KMS-11 (cell line): ENCODE results near the gene CDRT4.

Experiments
- H2AFZ ChIP-seq: fragments of 200-600 bp; sonication (generic); 2 replicates; pipeline ENCODE4 v1.6.1; 2016; ENCODE audit warnings: antibody characterized with exemption, mixed run types, low read depth
- H3K27ac ChIP-seq: fragments of 200-600 bp; sonication (generic); 2 replicates; pipeline ENCODE4 v1.6.1; 2016; ENCODE audit warnings: mild to moderate bottlenecking, mixed run types
- H3K27me3 ChIP-seq: fragments of 200-600 bp; sonication (generic); 2 replicates; pipeline ENCODE4 v1.6.1; 2017; ENCODE audit warnings: mild to moderate bottlenecking, low read depth, mixed run types, moderate library complexity; ENCODE audit not compliant: insufficient read depth
- H3K36me3 ChIP-seq: fragments of 200-600 bp; sonication (generic); 2 replicates; pipeline ENCODE4 v1.6.1; 2017; ENCODE audit warnings: mild to moderate bottlenecking, mixed run types; ENCODE audit not compliant: insufficient read depth
- H3K4me1 ChIP-seq: fragments of 200-600 bp; sonication (generic); 2 replicates; pipeline ENCODE4 v1.6.1; 2016; ENCODE audit warnings: mild to moderate bottlenecking, low read depth, mixed run types; ENCODE audit not compliant: poor library complexity, severe bottlenecking
- H3K4me2 ChIP-seq: fragments of 200-600 bp; sonication (generic); 2 replicates; pipeline ENCODE4 v1.7.0; 2016; ENCODE audit warnings: mild to moderate bottlenecking, mixed run types
- H3K4me3 ChIP-seq: fragments of 200-600 bp; sonication (generic); IDR thresholded peaks from 2 replicates; pipeline ENCODE4 v1.6.1; 2017; ENCODE audit warnings: low read depth, low read length, mixed read lengths; ENCODE audit not compliant: insufficient read depth
- H3K79me2 ChIP-seq: fragments of 200-600 bp; sonication (generic); 2 replicates; pipeline ENCODE4 v1.6.1; 2016; ENCODE audit warnings: low read depth, mixed run types; ENCODE audit not compliant: insufficient read depth
- H3K9ac ChIP-seq: fragments of 200-600 bp; sonication (generic); 2 replicates; pipeline ENCODE4 v1.6.1; 2016; ENCODE audit warnings: mild to moderate bottlenecking, mixed run types
- H4K20me1 ChIP-seq: fragments of 200-600 bp; sonication (generic); 2 replicates; pipeline ENCODE4 v1.6.1; 2016; ENCODE audit warnings: mild to moderate bottlenecking, mixed run types; ENCODE audit not compliant: insufficient read depth
- CTCF ChIP-seq: fragments of 200-600 bp; sonication (generic); conservative IDR thresholded peaks from 2 replicates; pipeline ENCODE4 v1.6.1; 2017; ENCODE audit warnings: low read depth, mild to moderate bottlenecking, antibody characterized with exemption, low read length, moderate library complexity, mixed read lengths

CDRT4 gene

DNA sequence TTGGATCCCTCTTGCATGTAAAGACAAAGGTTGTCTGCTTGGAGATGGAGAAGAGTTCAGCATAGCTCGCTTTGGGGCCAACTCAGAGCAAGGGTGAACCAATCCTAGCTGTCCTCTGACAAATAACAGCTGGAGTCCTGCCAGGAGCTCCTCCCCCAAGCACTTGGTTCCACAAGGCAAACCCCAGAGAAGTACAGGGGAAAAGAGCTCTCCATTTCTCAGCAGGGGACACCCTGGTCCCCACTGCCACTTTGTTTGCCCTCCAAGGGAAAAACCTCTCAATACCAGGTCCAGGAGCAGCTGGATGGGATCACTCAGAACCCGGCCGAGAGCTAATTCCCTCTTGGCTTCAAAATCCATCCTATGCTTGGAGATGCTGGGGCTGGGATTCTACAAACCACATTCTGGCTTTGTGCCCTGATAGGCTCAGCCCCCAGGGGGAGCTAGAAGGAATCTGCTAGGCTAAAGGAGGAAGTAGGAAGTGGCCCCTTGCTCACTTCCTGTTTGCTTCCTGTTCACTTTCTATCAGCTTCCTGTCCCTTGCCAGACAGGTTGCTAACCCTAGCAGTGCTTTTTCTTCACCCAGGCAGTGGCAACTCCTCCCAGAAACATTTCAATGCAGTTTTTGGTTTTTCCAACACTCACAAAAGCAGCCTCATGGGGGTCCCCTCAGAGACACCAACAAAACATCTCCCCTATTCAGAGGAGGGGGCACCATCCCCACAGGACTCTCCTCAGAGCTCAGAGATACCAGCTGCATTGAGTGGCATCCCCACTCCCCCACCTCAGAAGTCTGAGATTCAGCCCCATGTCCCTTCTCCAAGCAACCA lies 30.7 kb downstream of the CDRT4 start:
- Histone ChIP-seq H3K4me3 (no peak overlapping the region), H3K4me2 (no peak overlapping the region), H3K27ac (no peak overlapping the region), H3K36me3 (no peaks in the 10 kb centered on the region), H2AFZ (no peak overlapping the region), H3K4me1 (no peaks in the 10 kb centered on the region), H4K20me1 (no peaks in the 10 kb centered on the region), H3K9ac (no peak overlapping the region), H3K79me2 (no peaks in the 10 kb centered on the region), H3K27me3 (no peaks in the 10 kb centered on the region)
- no peak for TF ChIP-seq CTCF

DNA sequence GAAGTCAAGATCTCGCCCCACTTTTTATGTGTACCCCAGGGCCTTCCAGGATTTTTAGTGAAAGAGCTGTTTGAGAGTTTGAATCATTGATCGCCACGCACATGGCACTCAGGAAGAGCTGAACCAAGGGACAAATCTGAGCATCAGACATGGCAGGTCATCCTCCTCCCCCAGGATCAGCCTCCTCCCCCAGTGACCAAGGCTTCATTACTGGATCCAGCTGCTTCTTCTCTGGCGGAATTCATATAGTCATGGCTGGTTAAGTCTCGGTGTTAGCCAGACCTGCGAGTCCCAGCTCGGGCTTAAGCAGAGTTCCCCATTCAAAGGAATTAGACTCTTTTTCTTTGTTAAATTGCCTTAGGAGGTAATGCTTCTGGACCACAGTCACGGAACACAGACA lies 32.5 kb downstream of the CDRT4 start:
- H3K27me3 ChIP-seq = no peaks in the 10 kb centered on the region
- no peaks in the 10 kb centered on the region for H3K4me1 ChIP-seq
- no peak overlapping the region for H3K4me3 ChIP-seq
- no peaks in the 10 kb centered on the region for H3K79me2 ChIP-seq
- no peaks in the 10 kb centered on the region for H4K20me1 ChIP-seq
- TF ChIP-seq CTCF = no peak
- no peaks in the 10 kb centered on the region for H3K36me3 ChIP-seq
- no peak overlapping the region for H3K9ac ChIP-seq
- H2AFZ ChIP-seq = no peak overlapping the region
- H3K27ac ChIP-seq = no peak overlapping the region
- no peak overlapping the region for H3K4me2 ChIP-seq

GRCh38 chr17:15432807-15433611 lies 34.4 kb downstream of the CDRT4 start:
- Histone ChIP-seq H3K27me3 (no peaks in the 10 kb centered on the region), H3K27ac (no peak overlapping the region), H2AFZ (no peak overlapping the region), H4K20me1 (no peaks in the 10 kb centered on the region), H3K9ac (no peak overlapping the region), H3K36me3 (no peaks in the 10 kb centered on the region), H3K79me2 (no peaks in the 10 kb centered on the region), H3K4me1 (no peaks in the 10 kb centered on the region), H3K4me2 (no peak overlapping the region), H3K4me3 (no peak overlapping the region)
- no peak for TF ChIP-seq CTCF

DNA sequence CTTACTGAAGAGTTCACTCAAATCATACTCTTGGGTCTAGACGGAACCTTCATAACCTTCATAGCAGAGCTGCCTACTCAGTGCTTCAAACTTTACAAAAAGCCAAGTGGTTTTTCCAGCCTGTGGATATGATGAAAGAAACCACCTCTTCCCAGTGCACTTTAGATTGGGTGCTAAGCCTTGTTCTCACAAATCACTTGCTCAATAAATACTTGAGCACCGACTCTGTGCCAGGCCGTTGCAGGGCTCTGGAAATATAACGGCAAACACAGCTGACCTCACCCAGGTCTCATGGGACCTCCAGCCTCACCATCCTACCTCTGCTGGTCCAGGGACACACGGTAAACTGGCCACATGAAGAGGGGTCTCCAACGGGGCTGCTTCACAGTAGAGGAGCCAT lies 35.7 kb downstream of the CDRT4 start:
- Histone ChIP-seq H3K4me3 (no peak overlapping the region), H3K79me2 (no peaks in the 10 kb centered on the region), H3K4me2 (no peak overlapping the region), H3K27ac (no peak overlapping the region), H3K36me3 (no peaks in the 10 kb centered on the region), H4K20me1 (no peaks in the 10 kb centered on the region), H3K9ac (no peak overlapping the region), H3K4me1 (no peaks in the 10 kb centered on the region), H3K27me3 (no peaks in the 10 kb centered on the region), H2AFZ (no peak overlapping the region)
- TF ChIP-seq CTCF = no peak
